MM.1S (cell line): ENCODE results near the gene ARHGEF26.

Source experiments
- EZH2 ChIP-seq: fragments of 300-600 bp; sonication (generic); optimal IDR thresholded peaks from 2 replicates; pipeline ENCODE3; 2017; ENCODE audit warnings: low read depth, mild to moderate bottlenecking, antibody characterized with exemption, low read length, mixed read lengths
- EZH2phosphoT487 ChIP-seq: fragments of 300-600 bp; sonication (generic); IDR thresholded peaks from 2 replicates; pipeline ENCODE4 v1.6.1; 2018; ENCODE audit warnings: antibody characterized with exemption, low read length
- TF ChIP-seq, protein P1 (sequence below): fragments of 300-600 bp; sonication (generic); IDR thresholded peaks from 2 replicates; pipeline ENCODE4 v1.5.1; 2016; ENCODE audit warnings: antibody characterized with exemption, low read length, mixed read lengths

DNA sequence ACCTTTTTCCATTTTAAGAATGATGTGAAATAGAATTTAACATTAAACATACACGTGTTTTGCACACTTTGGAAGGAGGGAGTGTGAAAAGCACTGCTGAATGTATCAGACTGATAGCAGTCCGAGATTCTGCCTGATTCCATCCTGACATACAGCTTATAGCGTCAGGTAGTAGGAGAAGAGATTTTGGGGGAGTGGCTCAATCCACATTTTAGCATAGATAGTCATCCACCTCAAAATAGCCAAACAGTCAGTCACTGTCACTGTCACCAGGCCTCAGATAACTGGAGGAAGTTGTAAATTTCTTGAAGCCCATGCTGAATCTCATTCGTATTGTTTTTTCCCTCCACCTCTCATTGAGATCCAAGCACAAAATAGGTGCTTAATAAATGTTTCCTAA lies 35.4 kb upstream of the ARHGEF26 start:
- no peak for TF ChIP-seq EZH2
- TF ChIP-seq, protein P1, sequence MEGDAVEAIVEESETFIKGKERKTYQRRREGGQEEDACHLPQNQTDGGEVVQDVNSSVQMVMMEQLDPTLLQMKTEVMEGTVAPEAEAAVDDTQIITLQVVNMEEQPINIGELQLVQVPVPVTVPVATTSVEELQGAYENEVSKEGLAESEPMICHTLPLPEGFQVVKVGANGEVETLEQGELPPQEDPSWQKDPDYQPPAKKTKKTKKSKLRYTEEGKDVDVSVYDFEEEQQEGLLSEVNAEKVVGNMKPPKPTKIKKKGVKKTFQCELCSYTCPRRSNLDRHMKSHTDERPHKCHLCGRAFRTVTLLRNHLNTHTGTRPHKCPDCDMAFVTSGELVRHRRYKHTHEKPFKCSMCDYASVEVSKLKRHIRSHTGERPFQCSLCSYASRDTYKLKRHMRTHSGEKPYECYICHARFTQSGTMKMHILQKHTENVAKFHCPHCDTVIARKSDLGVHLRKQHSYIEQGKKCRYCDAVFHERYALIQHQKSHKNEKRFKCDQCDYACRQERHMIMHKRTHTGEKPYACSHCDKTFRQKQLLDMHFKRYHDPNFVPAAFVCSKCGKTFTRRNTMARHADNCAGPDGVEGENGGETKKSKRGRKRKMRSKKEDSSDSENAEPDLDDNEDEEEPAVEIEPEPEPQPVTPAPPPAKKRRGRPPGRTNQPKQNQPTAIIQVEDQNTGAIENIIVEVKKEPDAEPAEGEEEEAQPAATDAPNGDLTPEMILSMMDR = no peak
- no peak for TF ChIP-seq EZH2phosphoT487
